CD14-positive monocyte (primary cell): ENCODE measurements around the gene MAL. TPM values are rescaled to one million over a fixed set of nuclear protein-coding genes. Genes with fewer than 3 reads are reported as not detected.

Experiments used
- DNase-seq, 3 donors: peaks; one replicate each; pipeline ENCODE4 v3.0.0-alpha.2; 2011 to 2022
- H2AFZ ChIP-seq: 2 replicates; pipeline ENCODE4 v1.6.0; 2012; ENCODE audit warnings: mild to moderate bottlenecking, low read depth, low read length, inconsistent platforms; ENCODE audit not compliant: insufficient read depth, poor library complexity, severe bottlenecking
- H3K27ac ChIP-seq, 2 donors: 1 replicate in 1 of 2; 2 replicates in 1 of 2; pipeline ENCODE4 v1.5.1; 2012 to 2013; ENCODE audit warnings: low read length in 2 of 2, control low read depth in 1 of 2, inconsistent platforms in 1 of 2, low read depth in 1 of 2, mild to moderate bottlenecking in 1 of 2
- H3K27me3 ChIP-seq, 2 donors: one replicate each; pipeline versions ENCODE4 v1.6.0 to v1.6.1; 2011 to 2013; ENCODE audit warnings: low read length in 2 of 2; ENCODE audit not compliant: control insufficient read depth in 2 of 2, insufficient read depth in 2 of 2
- H3K36me3 ChIP-seq, 2 donors: replicated peaks in 1 of 2; 1 replicate in 1 of 2; 2 replicates in 1 of 2; pipeline versions ENCODE4 v1.5.1 to v1.6.1; 2012 to 2013; ENCODE audit warnings: low read length in 2 of 2, control low read depth in 1 of 2, inconsistent platforms in 1 of 2, mild to moderate bottlenecking in 1 of 2; ENCODE audit not compliant: insufficient read depth in 2 of 2, control insufficient read depth in 1 of 2
- H3K4me1 ChIP-seq, 2 donors: 1 replicate in 1 of 2; 2 replicates in 1 of 2; pipeline versions ENCODE4 v1.5.1 to v1.6.1; 2012 to 2013; ENCODE audit warnings: low read length in 2 of 2, control low read depth in 1 of 2, inconsistent platforms in 1 of 2, mild to moderate bottlenecking in 1 of 2, moderate library complexity in 1 of 2; ENCODE audit not compliant: insufficient read depth in 2 of 2, control insufficient read depth in 1 of 2
- H3K4me2 ChIP-seq: replicated peaks from 2 replicates; pipeline ENCODE3; 2012; ENCODE audit warnings: low read length, moderate library complexity, mild to moderate bottlenecking; ENCODE audit not compliant: poor library complexity, severe bottlenecking; ENCODE audit errors: extremely low read depth
- H3K4me3 ChIP-seq, 3 experiments: fragments of 200-600 bp in 1 of 3; sonication (generic) in 1 of 3; replicated peaks in 1 of 3; 1 replicate in 2 of 3; 2 replicates in 1 of 3; pipeline ENCODE4 v1.5.1; 2011 to 2013; ENCODE audit warnings: low read length in 3 of 3, mild to moderate bottlenecking in 3 of 3, control low read depth in 2 of 3, low read depth in 2 of 3, inconsistent platforms in 1 of 3, moderate library complexity in 1 of 3
- H3K79me2 ChIP-seq: 2 replicates; pipeline ENCODE4 v1.6.0; 2012; ENCODE audit warnings: mild to moderate bottlenecking, control low read depth, inconsistent platforms, low read length, moderate library complexity; ENCODE audit not compliant: insufficient read depth
- H3K9ac ChIP-seq: 2 replicates; pipeline ENCODE4 v1.6.0; 2017; ENCODE audit warnings: low read length, mild to moderate bottlenecking; ENCODE audit not compliant: insufficient read depth, poor library complexity, severe bottlenecking
- H3K9me3 ChIP-seq, 2 donors: replicated peaks in 1 of 2; 1 replicate in 1 of 2; 2 replicates in 1 of 2; pipeline versions ENCODE4 v1.5.1 to v1.6.1; 2012 to 2013; ENCODE audit warnings: low read length in 2 of 2, control low read depth in 1 of 2; ENCODE audit not compliant: control insufficient read depth in 1 of 2, insufficient read depth in 1 of 2
- H4K20me1 ChIP-seq: 2 replicates; pipeline ENCODE4 v1.6.0; 2012; ENCODE audit warnings: mild to moderate bottlenecking, low read length, control low read depth, moderate library complexity; ENCODE audit not compliant: insufficient read depth
- H3K27ac Mint-ChIP-seq, 7 donors: one replicate each; pipeline ENCODE4 v1.8.0; 2020; ENCODE audit warnings: mild to moderate bottlenecking in 7 of 7, mixed read lengths in 7 of 7, moderate library complexity in 6 of 7, inconsistent platforms in 2 of 7
- H3K27me3 Mint-ChIP-seq, 3 donors: one replicate each; pipeline ENCODE4 v1.8.0; 2021 to 2022; ENCODE audit warnings: low read depth in 3 of 3, mild to moderate bottlenecking in 3 of 3, mixed read lengths in 3 of 3, moderate library complexity in 3 of 3, inconsistent platforms in 1 of 3
- H3K36me3 Mint-ChIP-seq, 2 donors: one replicate each; pipeline ENCODE4 v1.8.0; 2020; ENCODE audit warnings: mixed read lengths in 2 of 2, inconsistent platforms in 1 of 2, mild to moderate bottlenecking in 1 of 2
- H3K4me1 Mint-ChIP-seq: one replicate; pipeline ENCODE4 v1.8.0; 2020; ENCODE audit warnings: mild to moderate bottlenecking, mixed read lengths
- H3K4me3 Mint-ChIP-seq, 2 donors: one replicate each; pipeline ENCODE4 v1.8.0; 2020; ENCODE audit warnings: mild to moderate bottlenecking in 2 of 2, mixed read lengths in 2 of 2, moderate library complexity in 1 of 2
- H3K9me3 Mint-ChIP-seq, 7 donors: one replicate each; pipeline ENCODE4 v1.8.0; 2020 to 2022; ENCODE audit warnings: mixed read lengths in 7 of 7, mild to moderate bottlenecking in 6 of 7, moderate library complexity in 6 of 7, inconsistent platforms in 2 of 7
- CTCF ChIP-seq: fragments of 200-600 bp; IDR thresholded peaks from one replicate; pipeline ENCODE4 v1.8.0; 2022; ENCODE audit warnings: antibody characterized with exemption, mild to moderate bottlenecking
- WGBS: methylation state at CpG from one replicate; pipeline ENCODE4 v1.1.5; 2013; ENCODE audit warnings: missing lambda C conversion rate; ENCODE audit not compliant: insufficient coverage; 5-methylcytosine and 5-hydroxymethylcytosine counted together
- intact Hi-C, 2 donors: fragments of 100-400 bp; cut with micrococcal nuclease; formaldehyde crosslinking; loops; one replicate each; pipeline versions ENCODE4 v1.15.0 to v1.15.1; 2023
- polyA plus RNA-seq, 3 donors: library from polyadenylated mRNA; depleted of rRNA in 1 of 3; unstranded in 2 of 3; stranded (reverse) in 1 of 3; fragments of 300-500 nt in 2 of 3; fragments of >200 nt in 1 of 3; fragmentation: Illumina TruSeq in 2 of 3; gene quantifications; 1 replicate in 2 of 3; 2 replicates in 1 of 3; pipeline ENCODE4 v1.2.3, GENCODE V29; 2012 to 2021

MAL gene
- polyA plus RNA-seq, 3 donors, result 0.39 to 0.48 TPM; not detected in 1

DNA sequence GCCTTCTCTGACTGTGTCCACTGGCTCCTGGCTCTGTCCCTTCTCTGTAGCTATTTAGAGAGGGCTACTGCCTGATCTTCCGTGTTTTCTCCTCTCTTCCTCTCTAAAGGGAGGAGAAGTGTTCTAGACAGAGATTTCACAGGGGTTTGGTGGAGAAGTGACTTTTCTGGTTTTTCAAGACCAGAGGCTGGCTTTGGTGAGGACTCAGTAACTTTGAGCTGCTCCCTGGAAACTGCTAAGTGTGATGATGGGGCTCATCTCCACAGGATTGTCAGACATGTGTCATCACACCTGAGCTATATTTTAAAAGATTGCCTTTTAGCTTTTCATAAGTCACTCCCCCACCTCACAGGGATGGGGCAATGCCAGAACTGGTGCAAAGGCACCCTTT is 6.2 kb downstream of the MAL start:
- intact Hi-C loops, result no loop called here
- no peak overlapping the region for H3K9ac ChIP-seq
- no CpG with 5 or more reads among the region's 1 CpG for WGBS

DNA sequence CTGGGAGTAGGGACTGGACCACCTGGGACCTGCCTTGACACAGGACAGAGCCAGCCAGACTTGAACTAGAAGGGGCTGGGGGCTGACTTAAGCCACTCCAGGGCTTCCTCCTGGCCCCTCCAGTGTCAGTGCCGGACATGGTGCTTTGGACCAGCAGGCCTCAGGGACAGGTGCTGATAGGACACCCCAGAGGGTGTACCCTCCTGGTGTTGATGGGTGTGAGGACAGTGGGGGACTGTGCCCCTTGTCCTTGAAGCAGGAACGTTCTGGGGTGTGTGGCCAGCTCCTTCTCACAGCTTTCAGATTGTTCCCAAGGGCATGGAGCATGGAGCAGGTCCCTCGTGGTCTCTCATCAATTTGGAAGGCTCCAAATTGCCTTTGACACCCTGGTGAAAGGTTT is 6.8 kb downstream of the MAL start:
- peaks cover 0 to 3% of the 10 kb centered on the region in 2 donors for H3K4me1 ChIP-seq
- H4K20me1 ChIP-seq, result no peaks in the 10 kb centered on the region
- H3K27me3 ChIP-seq, result peaks cover under 1 to 8% of the 10 kb centered on the region in 2 donors
- H3K27ac ChIP-seq, result no peak overlapping the region
- H2AFZ ChIP-seq, result no peak overlapping the region
- no peaks in the 10 kb centered on the region for H3K36me3 ChIP-seq
- intact Hi-C loops, result no loop called here
- no peak for DNase-seq
- no peak overlapping the region for H3K9ac ChIP-seq
- 73% methylated on average over 3 of the region's 3 CpGs for WGBS
- no peaks in the 10 kb centered on the region for H3K79me2 ChIP-seq
- Mint-ChIP-seq H3K27ac (no peak overlapping the region), H3K27me3 (peaks cover 11 to 19% (median 18%) of the 10 kb centered on the region in 3 donors), H3K9me3 (peaks cover 0 to 8% (median 2%) of the 10 kb centered on the region in 7 donors), H3K4me3 (no peak overlapping the region), H3K36me3 (no peaks in the 10 kb centered on the region), H3K4me1 (peaks cover 6% of the 10 kb centered on the region)
- H3K4me3 ChIP-seq, result no peak overlapping the region
- TF ChIP-seq CTCF, result no peak
- no peaks in the 10 kb centered on the region for H3K9me3 ChIP-seq
- H3K4me2 ChIP-seq, result no peak overlapping the region

More for the DNA sequence above, 6.2 kb downstream of the MAL start:
- no peak for DNase-seq
- TF ChIP-seq CTCF, result no peak
- H3K4me3 ChIP-seq, result no peak overlapping the region
- H3K4me2 ChIP-seq, result no peak overlapping the region
- peaks cover 0 to 4% (median 2%) of the 10 kb centered on the region in 7 donors for H3K9me3 Mint-ChIP-seq
- H3K4me3 Mint-ChIP-seq, result no peak overlapping the region
- peaks cover 7 to 14% of the 10 kb centered on the region in 2 donors for H3K27me3 ChIP-seq
- H3K4me1 Mint-ChIP-seq, result peaks cover 6% of the 10 kb centered on the region
- H3K9me3 ChIP-seq, result peaks cover 0 to 4% of the 10 kb centered on the region in 2 donors
- H3K27ac ChIP-seq, result no peak overlapping the region
- no peaks in the 10 kb centered on the region for H3K36me3 Mint-ChIP-seq
- H4K20me1 ChIP-seq, result no peaks in the 10 kb centered on the region
- H3K36me3 ChIP-seq, result no peaks in the 10 kb centered on the region
- peaks cover 17 to 24% (median 23%) of the 10 kb centered on the region in 3 donors for H3K27me3 Mint-ChIP-seq
- H3K27ac Mint-ChIP-seq, result no peak overlapping the region
- H3K4me1 ChIP-seq, result peaks cover 0 to 3% of the 10 kb centered on the region in 2 donors
- H3K79me2 ChIP-seq, result no peaks in the 10 kb centered on the region
- no peak overlapping the region for H2AFZ ChIP-seq
